DOHH2 (cell line): ENCODE measurements around the gene NEDD1.

Experiments used
- H3F3A ChIP-seq: fragments of 200-600 bp; sonication (generic), shearing (Covaris generic); 2 replicates; pipeline ENCODE4 v1.6.0; 2016; ENCODE audit warnings: antibody characterized with exemption, mild to moderate bottlenecking; ENCODE audit not compliant: control insufficient read depth, insufficient read depth
- H3K27ac ChIP-seq: fragments of 200-600 bp; sonication (generic); 2 replicates; pipeline ENCODE4 v1.5.1; 2014; ENCODE audit warnings: low read depth, mild to moderate bottlenecking, low read length, moderate library complexity
- H3K27me3 ChIP-seq: fragments of 200-600 bp; sonication (generic); 2 replicates; pipeline ENCODE4 v1.6.1; 2014; ENCODE audit warnings: mild to moderate bottlenecking, low read length, mixed read lengths; ENCODE audit not compliant: control insufficient read depth
- H3K36me3 ChIP-seq: fragments of 200-600 bp; sonication (generic); 2 replicates; pipeline ENCODE4 v1.6.1; 2014; ENCODE audit warnings: mild to moderate bottlenecking, low read length, moderate library complexity, mixed read lengths; ENCODE audit not compliant: control insufficient read depth
- H3K4me1 ChIP-seq: fragments of 200-600 bp; sonication (generic); 2 replicates; pipeline ENCODE4 v1.6.1; 2014; ENCODE audit warnings: mild to moderate bottlenecking, low read length, mixed read lengths; ENCODE audit not compliant: control insufficient read depth
- H3K4me2 ChIP-seq: fragments of 200-600 bp; sonication (generic); 2 replicates; pipeline ENCODE4 v1.6.0; 2014; ENCODE audit warnings: mild to moderate bottlenecking, low read length, moderate library complexity
- H3K4me3 ChIP-seq: fragments of 200-600 bp; sonication (generic); 2 replicates; pipeline ENCODE4 v1.5.1; 2014; ENCODE audit warnings: mild to moderate bottlenecking, low read length, mixed read lengths
- H3K79me2 ChIP-seq: fragments of 200-600 bp; sonication (generic); 2 replicates; pipeline ENCODE4 v1.6.1; 2014; ENCODE audit warnings: mild to moderate bottlenecking, low read length, mixed read lengths; ENCODE audit not compliant: control insufficient read depth
- H3K9me2 ChIP-seq: fragments of 200-600 bp; sonication (generic); replicated peaks from 2 replicates; pipeline ENCODE4 v1.6.1; 2014; ENCODE audit warnings: mild to moderate bottlenecking, low read length, mixed read lengths; ENCODE audit not compliant: control insufficient read depth
- H3K9me3 ChIP-seq: fragments of 200-600 bp; sonication (generic); 2 replicates; pipeline ENCODE4 v1.6.1; 2014; ENCODE audit warnings: antibody characterized with exemption, low read length, mixed read lengths; ENCODE audit not compliant: control insufficient read depth, insufficient read depth
- H4K20me1 ChIP-seq: fragments of 200-600 bp; sonication (generic); 2 replicates; pipeline ENCODE4 v1.6.0; 2014; ENCODE audit warnings: low read depth, mild to moderate bottlenecking, antibody characterized with exemption, low read length, moderate library complexity; ENCODE audit not compliant: control insufficient read depth, insufficient read depth
- EZH2phosphoT487 ChIP-seq: fragments of 200-600 bp; sonication (generic); IDR thresholded peaks from 2 replicates; pipeline ENCODE4 v1.6.1; 2017; ENCODE audit warnings: borderline replicate concordance, mild to moderate bottlenecking, antibody characterized with exemption, low read length, moderate library complexity, mixed read lengths
- TF ChIP-seq, protein P1 (sequence below): fragments of 200-600 bp; sonication (generic); IDR thresholded peaks from one replicate; pipeline ENCODE4 v1.5.1; 2014; ENCODE audit warnings: antibody characterized with exemption, mild to moderate bottlenecking, low read depth, low read length; ENCODE audit not compliant: poor library complexity, severe bottlenecking

NEDD1 gene

GRCh38 chr12:96870946-96871345 lies 36.1 kb upstream of the NEDD1 start:
- TF ChIP-seq EZH2phosphoT487, result no peak
- TF ChIP-seq, protein P1, sequence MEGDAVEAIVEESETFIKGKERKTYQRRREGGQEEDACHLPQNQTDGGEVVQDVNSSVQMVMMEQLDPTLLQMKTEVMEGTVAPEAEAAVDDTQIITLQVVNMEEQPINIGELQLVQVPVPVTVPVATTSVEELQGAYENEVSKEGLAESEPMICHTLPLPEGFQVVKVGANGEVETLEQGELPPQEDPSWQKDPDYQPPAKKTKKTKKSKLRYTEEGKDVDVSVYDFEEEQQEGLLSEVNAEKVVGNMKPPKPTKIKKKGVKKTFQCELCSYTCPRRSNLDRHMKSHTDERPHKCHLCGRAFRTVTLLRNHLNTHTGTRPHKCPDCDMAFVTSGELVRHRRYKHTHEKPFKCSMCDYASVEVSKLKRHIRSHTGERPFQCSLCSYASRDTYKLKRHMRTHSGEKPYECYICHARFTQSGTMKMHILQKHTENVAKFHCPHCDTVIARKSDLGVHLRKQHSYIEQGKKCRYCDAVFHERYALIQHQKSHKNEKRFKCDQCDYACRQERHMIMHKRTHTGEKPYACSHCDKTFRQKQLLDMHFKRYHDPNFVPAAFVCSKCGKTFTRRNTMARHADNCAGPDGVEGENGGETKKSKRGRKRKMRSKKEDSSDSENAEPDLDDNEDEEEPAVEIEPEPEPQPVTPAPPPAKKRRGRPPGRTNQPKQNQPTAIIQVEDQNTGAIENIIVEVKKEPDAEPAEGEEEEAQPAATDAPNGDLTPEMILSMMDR, result no peak
- no peak overlapping the region for H3K4me2 ChIP-seq
- no peaks in the 10 kb centered on the region for H4K20me1 ChIP-seq
- no peaks in the 10 kb centered on the region for H3K4me1 ChIP-seq
- H3K79me2 ChIP-seq, result no peaks in the 10 kb centered on the region
- H3K9me3 ChIP-seq, result no peaks in the 10 kb centered on the region
- H3K27me3 ChIP-seq, result no peaks in the 10 kb centered on the region
- H3K4me3 ChIP-seq, result no peak overlapping the region
- no peak overlapping the region for H3K27ac ChIP-seq
- no peaks in the 10 kb centered on the region for H3K36me3 ChIP-seq
- no peaks in the 10 kb centered on the region for H3K9me2 ChIP-seq
- H3F3A ChIP-seq, result no peaks in the 10 kb centered on the region

- Histone ChIP-seq H4K20me1 (no peaks in the 10 kb centered on the region), H3K4me3 (no peak overlapping the region), H3K4me2 (no peak overlapping the region), H3K79me2 (no peaks in the 10 kb centered on the region), H3K9me3 (no peaks in the 10 kb centered on the region), H3F3A (no peaks in the 10 kb centered on the region), H3K4me1 (no peaks in the 10 kb centered on the region), H3K27me3 (no peaks in the 10 kb centered on the region), H3K27ac (no peak overlapping the region), H3K36me3 (no peaks in the 10 kb centered on the region), H3K9me2 (no peaks in the 10 kb centered on the region)
- TF ChIP-seq EZH2phosphoT487, result no peak
- TF ChIP-seq, protein P1, result no peak
Observed at GRCh38 chr12:96872961-96873360, 34.1 kb upstream of the NEDD1 start.

DNA sequence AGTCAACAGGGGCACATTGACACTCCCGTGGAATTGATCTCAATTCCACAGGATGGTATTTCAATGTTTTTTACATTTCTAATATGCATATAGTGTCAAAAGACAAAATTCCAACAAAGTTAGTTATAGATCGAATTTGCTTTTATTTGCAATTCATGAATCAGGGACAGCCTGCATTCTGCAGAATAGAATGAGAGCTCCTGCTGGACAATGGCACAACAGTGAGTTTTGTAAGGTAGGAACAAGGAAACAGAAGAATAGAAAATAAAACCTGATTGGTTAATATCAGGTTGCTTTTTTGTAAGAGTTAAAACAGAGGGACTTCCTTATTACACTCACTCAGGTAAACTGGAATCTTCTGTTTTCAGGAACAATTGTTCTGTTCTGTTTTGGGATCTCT lies 32.8 kb upstream of the NEDD1 start:
- Histone ChIP-seq H3K27ac (no peak overlapping the region), H3K36me3 (no peaks in the 10 kb centered on the region), H3K9me3 (no peaks in the 10 kb centered on the region), H3F3A (no peaks in the 10 kb centered on the region), H3K4me3 (no peak overlapping the region), H3K27me3 (no peaks in the 10 kb centered on the region), H3K4me1 (no peaks in the 10 kb centered on the region), H4K20me1 (no peaks in the 10 kb centered on the region), H3K79me2 (no peaks in the 10 kb centered on the region), H3K4me2 (no peak overlapping the region), H3K9me2 (no peaks in the 10 kb centered on the region)
- TF ChIP-seq, protein P1, result no peak
- TF ChIP-seq EZH2phosphoT487, result no peak

GRCh38 chr12:96876966-96877365 lies 30.1 kb upstream of the NEDD1 start:
- H3K36me3 ChIP-seq, result no peaks in the 10 kb centered on the region
- H3K27ac ChIP-seq, result no peak overlapping the region
- H3K9me2 ChIP-seq, result no peaks in the 10 kb centered on the region
- H3K9me3 ChIP-seq, result no peaks in the 10 kb centered on the region
- no peak for TF ChIP-seq EZH2phosphoT487
- TF ChIP-seq, protein P1, result no peak
- H3K79me2 ChIP-seq, result no peaks in the 10 kb centered on the region
- H3F3A ChIP-seq, result no peaks in the 10 kb centered on the region
- no peaks in the 10 kb centered on the region for H3K27me3 ChIP-seq
- no peaks in the 10 kb centered on the region for H3K4me1 ChIP-seq
- no peaks in the 10 kb centered on the region for H4K20me1 ChIP-seq
- H3K4me2 ChIP-seq, result no peak overlapping the region
- H3K4me3 ChIP-seq, result no peak overlapping the region
